HG03575 (cell line): ENCODE results near the gene SLC24A3.
"Not testable (repeated sequence)": the region's sequence is repeated elsewhere in the genome, so short reads cannot be mapped to it uniquely, and the experiment has no call there.

Experiments
- ATAC-seq: cut with Tn5 transposase; IDR thresholded peaks from one replicate; pipeline ENCODE4 v1.9.1; 2021; ENCODE audit not compliant: unreplicated experiment, insufficient number of reproducible peaks, low FRiP score; ENCODE audit errors: extremely low read depth

SLC24A3 gene

DNA sequence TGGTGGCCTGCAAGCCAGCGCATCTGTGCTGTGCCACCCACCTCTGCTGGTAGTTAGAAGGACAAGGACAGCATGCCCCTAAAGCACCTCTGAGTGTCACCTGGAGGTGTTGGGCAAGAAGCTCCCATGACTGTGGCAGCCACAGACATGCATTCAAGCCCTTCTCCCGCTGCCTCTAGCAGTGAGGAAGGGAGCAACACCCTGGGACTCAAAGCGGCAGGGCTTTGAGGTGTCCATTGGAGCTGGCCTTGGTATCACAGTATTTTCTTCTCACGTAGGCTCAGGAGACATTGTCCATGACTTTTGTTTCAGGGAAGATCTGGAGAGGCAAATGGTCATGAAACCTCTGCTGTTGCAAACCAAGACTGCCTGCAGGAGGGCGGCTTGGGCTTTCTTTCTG lies 404.8 kb downstream of the SLC24A3 start:
- ATAC-seq, result no peak

DNA sequence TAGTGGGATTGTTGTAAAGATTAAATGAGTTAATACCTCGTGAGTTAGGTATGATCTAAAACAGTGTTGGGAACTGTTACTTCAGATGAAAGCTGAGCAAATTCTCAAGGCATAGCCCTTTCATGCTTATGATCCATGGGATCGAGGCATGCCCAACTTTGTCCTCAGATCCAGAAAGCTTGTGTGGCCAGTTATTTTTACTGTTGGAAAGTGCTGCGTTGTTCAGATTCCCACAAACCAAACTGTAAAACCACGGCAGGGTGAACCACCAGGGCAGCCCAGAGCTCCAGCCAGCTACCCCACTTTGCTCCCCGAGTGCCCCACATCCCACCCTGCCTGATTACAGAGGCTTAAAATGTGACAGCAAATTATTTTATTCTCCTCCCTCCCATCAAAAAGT lies 406.3 kb downstream of the SLC24A3 start:
- no peak for ATAC-seq

DNA sequence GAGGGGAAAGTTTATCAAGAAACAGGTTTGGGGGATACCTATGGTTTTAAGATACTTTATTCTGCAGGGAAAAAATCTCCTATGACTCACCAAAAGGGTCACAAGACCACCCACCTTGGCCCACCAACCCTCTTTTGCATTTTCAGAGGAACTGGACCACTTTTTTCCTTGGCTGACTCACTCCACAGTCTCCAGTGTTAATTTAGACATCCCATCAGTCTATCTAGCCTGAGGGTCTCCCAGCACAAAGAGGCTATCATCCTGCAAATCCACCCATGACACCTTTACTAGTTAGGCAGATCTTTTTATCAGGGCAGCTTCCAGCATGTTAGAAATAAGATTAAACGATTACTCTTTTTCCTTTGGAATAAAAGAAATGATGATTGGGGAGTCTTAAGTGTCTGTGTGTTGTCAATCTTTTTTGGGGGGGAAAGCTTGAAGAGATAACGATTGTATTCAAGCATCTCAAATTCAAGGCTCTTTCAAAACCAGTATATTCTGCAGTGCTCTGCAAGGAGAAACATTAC lies 407.5 kb downstream of the SLC24A3 start:
- ATAC-seq, result no peak

DNA sequence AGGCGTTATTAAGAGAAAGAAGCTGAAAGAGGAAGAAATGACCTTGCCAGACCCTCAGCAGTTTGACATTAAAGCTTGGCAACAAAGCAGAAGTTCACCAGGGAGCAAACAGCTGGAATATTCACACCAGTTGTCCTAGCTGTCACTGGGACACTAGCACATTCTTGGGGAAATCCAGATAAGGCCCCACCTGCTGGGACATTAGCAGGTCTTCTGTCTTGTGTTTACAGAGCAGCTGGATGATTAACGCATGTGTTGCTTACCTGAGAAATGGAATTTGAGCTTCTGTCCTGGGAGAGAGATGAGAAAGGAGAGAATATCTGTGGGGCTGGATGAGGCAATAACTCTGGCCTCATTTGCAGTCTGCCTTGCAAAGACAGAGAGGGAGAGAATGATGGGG lies 408.0 kb downstream of the SLC24A3 start:
- no peak for ATAC-seq

DNA sequence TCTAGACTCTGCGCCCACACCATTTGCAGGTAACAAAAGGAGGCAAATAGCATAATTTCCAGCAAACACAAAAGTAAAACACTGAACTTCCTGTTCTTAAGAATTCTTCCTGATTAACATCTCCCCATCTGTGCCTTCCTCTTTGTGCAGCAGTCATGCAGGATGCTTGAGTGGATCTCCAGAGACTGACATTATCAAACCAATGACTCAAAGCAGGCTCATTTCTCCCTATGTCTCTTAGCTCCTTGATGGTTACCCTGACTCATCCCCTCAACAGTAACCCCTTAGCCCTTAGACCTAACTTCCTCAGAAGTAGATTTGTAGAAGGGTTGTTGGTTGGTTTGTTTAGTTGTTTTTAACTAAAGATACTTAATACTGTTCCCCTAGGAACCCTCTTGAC lies 408.6 kb downstream of the SLC24A3 start:
- ATAC-seq, result no peak

DNA sequence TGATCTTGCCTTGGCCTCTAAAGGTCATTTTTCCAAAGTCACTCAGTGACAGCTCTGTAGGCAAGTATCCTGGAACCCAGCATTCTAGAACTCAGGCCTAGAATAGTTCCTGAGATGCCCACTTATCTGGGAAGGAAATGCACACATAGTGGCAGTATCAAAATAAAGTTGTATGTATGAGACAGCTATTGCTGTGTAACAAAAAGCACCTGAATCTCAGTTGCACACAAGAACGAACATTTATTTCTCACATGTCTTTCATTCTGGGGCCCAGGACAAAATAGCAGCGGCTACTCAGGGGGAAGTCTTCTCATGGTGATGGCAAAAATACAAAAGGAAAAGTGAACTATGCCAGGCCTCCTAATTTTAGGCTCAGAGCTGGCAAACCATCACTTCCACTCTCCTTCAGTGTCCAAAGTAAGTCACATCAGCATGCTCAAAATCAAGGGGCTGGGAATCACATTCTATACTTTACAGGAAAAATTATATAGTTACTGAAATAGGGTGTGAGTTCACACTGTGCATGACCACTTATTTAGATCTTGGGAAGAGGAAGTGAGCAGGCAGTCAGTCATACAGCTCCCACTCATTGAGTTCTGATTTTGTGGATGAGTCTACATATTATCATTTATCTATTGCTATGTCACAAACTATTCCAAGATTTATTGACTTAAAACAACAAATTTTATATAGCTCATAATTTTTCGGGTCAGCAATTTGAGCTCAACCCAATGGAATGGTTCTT lies 412.0 kb downstream of the SLC24A3 start:
- no peak for ATAC-seq

DNA sequence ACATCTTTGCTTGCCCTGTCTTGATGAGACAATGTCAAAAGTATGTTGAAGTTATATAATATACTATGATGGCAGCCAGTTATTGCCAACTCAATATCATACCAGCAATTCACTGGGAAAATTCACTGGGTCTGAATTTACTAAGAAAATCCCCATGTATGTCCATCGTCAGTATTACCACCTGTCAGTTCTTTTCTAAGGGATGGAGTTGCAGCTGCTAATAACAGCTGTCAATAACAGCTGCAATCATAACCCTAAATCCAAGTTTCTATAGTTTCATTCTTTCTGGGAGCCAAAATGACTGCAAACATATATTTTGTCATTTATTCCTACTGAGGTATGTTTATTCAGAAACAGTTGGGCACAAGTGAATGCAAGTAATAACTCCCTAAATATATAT lies 413.0 kb downstream of the SLC24A3 start:
- no peak for ATAC-seq

DNA sequence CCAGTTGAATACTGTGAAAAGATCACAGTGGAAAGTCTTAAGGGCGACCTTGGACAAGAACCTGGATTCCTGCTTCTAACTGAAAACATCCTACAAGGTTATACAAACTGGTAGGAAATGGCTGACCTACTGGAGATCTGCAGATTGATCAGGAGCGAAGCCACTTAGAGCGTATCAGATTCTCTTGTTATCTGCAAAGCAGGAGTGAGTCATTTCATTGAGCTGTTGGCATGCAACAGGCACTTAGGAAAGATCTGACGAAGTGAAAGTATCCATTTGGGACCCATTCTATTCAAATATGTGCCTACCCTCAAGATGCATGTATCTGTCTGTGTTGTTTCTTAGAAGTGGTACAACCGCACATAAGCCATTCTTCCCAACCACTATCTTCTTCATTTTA lies 414.5 kb downstream of the SLC24A3 start:
- no peak for ATAC-seq

DNA sequence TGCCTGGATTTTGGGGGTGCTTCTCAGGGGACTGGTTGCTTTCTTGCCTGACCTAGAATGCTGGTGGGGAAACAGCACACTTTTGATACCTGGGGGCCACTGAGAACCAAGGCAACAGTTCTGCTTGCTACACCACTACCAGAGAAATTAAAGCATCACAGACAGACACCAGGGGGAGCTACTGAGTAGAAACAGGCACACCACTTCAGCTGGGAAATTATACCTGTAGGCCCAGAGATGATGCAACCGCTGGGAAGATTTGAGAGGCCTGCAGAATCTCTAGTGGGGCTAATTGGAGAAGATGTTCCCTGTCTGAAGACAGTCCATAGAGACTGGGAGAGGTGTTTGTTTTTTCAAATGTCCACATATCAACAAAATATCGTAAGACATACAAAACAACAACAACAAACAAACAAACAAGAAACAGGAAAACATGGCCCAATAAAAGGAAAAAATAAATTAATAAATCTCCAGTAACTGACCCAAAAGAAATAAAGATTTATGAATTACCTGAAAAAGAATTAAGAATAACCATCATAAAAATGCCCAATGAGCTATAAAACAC lies 416.2 kb downstream of the SLC24A3 start:
- ATAC-seq, result no peak

DNA sequence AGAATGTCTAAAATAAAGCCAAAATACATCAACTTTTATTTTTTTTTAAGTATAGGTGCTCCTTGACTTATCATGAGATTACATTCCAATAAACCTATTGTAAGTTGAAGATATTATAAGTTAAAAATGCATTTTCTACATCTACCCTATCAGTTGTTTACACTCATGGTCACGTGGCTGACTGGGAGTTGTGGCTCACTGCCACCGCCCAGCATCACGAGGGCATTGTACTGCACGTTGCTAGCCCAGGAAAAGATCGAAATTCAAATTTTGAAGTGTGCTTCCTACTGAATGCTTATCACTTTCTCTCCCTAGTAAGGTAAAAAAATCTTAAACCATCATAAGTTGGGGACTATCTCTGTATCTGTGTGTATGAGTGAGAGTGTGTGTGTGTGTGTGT lies 419.0 kb downstream of the SLC24A3 start:
- ATAC-seq, result no peak

DNA sequence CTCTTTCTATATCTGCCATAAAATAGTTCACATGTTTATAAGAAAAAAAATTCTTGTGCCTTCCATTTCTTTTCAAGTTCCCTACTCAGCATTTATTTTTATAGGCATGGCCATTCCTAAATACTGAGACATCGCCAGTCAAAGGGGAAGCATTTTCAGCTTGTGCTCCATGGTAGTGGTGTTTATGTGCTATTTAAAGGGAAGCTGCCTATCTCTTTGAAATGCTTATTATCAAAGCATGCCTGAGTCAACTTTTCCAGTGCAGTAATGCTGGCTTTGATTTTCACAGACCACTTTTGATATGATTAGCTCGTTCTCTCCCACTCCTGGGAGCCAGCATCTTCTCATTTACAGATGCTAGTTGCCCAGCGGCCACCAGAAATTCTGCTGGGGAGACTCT lies 421.5 kb downstream of the SLC24A3 start:
- ATAC-seq, result no peak

DNA sequence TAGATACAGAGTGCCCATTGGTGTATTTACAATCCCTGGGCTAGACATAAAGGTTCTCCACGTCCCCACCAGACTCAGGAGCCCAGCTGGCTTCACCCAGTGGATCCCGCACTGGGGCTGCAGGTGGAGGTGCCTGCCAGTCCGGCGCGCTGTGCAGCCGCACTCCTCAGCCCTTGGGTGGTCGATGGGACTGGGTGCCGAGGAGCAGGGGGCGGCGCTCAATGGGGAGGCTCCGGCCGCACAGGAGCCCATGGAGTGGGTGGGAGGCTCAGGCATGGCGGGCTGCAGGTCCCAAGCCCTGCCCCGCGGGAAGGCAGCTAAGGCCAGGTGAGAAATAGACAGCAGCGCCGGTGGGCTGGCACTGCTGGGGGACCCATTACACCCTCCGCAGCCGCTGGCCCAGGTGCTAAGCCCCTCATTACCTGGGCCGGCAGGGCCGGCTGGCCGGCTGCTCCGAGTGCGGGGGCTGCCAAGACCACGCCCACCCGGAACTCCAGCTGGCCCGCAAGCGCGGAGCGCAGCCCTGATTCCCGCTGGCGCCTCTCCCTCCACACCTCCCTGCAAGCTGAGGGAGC lies 427.1 kb downstream of the SLC24A3 start:
- not testable (repeated sequence) for ATAC-seq

DNA sequence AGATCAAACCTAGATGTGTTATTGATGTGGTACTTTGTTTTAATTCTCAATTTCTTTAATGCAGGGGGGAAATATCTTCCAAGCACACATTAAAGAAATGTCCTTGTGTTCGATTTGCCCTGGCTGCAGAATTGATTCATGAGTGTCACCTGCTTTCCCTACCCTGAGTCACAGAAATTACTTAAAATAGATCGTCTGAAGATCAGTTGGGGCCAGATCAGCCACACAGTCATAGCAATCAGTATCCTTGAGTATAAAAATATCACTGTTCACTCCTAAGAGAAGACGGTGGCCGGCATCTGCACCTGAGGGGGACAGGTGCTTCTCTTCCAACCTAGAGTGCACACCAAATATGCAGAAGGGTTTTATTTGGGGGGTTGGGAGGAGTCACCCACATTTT lies 430.4 kb downstream of the SLC24A3 start:
- no peak for ATAC-seq

DNA sequence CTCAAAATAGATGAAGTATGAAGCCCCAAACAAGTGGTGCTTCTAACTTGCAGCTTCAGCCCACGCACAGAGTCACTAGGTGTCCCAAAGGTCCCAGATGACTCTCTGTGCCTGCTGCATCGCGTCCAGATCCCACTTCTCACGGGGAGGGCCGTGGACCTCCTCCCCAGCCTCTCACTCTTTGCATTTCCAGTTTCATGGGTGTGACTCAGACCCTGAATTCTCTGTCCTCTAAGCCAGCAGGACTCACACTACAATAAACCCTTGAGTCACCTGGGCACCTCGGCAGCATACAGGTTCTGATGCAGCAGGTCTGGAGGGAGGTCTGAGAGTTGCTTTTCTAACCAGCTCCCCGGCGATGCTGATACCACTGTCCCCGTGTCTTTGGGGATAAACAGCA lies 431.6 kb downstream of the SLC24A3 start:
- no peak for ATAC-seq

DNA sequence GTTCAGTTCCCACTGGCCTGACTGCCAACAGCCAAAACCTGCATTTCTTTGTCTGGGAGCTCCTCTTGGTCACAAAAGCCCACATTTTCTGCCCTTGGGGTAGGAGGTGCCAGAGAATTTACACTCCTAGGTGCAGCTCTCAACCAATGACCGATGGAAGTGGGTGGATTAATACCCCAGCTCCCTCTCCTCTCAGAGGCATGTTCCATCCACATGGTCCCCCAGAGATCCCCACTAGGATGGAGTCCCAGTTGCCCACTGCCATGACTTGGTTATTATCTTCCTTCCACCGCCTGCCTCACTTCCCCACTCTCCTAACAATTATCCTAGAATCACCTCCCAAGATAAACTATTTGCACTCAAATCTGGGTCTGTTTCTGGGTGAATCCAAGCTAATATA lies 434.5 kb downstream of the SLC24A3 start:
- ATAC-seq, result no peak

DNA sequence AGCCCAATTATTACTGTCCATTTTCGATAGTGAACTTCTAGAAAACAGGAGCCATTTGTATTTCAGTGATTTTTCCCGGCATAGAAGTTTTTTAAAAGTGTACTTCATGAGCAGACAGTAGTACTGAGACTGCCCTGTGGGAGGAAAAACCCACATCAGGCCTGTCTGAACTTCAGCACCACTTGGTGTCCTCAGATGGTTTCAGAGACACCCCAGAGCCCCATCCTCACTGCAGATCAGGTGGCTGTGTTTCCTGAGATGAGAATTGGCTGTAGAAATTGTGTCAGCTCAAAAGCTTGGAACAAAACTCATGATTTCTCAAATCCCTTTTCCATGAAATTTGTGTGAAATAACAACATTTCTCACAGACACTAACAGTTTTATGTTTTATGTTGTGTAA lies 435.6 kb downstream of the SLC24A3 start:
- no peak for ATAC-seq

DNA sequence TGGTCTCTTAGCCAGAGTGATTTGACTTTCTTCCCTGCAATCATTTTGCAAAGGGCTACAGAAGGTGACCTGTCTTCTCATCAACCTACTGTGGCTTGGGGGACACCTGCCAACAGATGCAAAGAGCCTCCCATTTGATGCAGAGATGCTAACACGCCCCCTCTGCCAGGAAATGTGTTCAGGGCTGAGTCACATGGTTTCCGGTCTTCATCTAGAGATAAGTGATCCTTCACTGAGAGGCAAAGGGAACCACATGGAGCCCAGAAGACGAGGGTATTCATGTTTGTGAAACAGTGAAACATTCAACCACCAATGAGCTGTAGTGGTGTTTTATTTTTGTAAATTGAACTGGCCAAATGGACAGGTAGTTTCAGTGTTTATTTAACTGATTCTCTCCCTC lies 436.6 kb downstream of the SLC24A3 start:
- no peak for ATAC-seq

DNA sequence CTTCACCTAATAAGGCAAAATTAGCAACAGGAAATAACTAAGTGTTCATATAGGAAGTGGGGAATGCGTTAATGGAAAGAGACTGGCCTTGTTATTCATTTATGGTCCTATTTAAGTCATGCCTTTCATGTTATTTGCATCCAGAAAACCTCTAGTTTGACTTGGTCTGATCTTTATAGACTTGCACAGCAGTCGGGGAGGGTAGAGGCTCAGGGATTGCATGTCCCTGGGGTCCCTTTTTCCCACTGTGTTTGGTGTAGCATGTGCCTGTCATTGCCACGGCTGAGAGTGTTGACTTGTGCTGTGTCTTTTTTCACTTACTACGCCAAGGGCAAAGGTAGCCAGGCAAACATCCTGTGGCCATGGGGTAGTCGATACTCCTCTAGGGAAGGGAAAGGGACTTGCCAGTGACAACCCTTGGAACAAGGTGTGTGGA lies 440.2 kb downstream of the SLC24A3 start:
- no peak for ATAC-seq

DNA sequence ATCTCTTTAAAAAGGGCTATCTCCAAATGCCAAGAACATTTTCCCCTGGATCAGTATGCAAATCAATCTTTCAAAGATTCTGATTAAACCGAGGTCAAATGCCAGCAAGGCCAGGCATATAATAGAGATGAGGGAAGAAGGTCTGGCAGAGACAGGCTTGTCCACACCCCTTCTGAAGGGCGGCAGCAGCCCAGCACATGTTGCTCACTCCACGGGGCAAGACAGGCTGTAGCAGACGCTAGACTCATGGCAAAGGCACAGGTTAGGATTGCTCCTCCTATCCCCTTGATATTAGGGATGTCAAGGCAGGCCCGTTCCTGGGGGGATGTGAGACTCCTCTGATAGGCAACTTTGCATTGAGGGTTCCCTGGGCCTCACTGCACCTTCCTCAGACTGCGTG lies 440.9 kb downstream of the SLC24A3 start:
- no peak for ATAC-seq

DNA sequence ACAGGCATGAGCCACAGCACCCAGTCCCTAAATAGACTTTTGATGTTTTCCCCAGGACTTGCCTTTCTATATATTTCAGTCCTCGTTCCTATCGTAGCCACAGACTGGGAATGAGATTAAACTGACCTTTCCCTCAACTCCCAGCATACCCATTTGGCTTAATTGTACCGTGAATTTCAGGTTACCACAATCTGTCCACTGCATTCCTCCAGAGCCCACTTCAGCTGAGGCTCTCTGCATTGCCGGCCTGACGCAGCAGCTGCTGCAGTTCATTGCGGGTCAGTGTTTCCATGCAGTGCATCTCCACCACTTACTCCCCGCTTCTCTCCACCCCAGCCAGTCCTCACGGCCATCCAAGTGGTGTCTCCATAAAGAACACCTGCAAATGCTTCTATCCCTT lies 442.5 kb downstream of the SLC24A3 start:
- no peak for ATAC-seq
